HCT116 (cell line): Measurements from ENCODE around the gene TSPOAP1.

Experiments used
- CBX3 ChIP-seq: IDR thresholded peaks from 2 replicates; pipeline ENCODE4 v1.6.1; 2012; ENCODE audit warnings: low read depth
- CEBPB ChIP-seq: IDR thresholded peaks from 2 replicates; pipeline ENCODE4 v1.6.1; 2012; ENCODE audit warnings: low read depth
- POLR2AphosphoS5 ChIP-seq: IDR thresholded peaks from 2 replicates; pipeline ENCODE4 v1.6.1; 2011; ENCODE audit warnings: mild to moderate bottlenecking, low read depth, low read length, moderate library complexity
- ZNF274 ChIP-seq: fragments of 200-500 bp; sonication (Bioruptor generic); IDR thresholded peaks from 2 replicates; pipeline ENCODE4 v1.6.1; 2014; ENCODE audit warnings: mild to moderate bottlenecking, low read depth, low read length, inconsistent platforms
- TF ChIP-seq, protein P1 (sequence below), 3 experiments: fragments of 200-600 bp in 1 of 3; sonication (generic) in 1 of 3; IDR thresholded peaks in 2 of 3; conservative IDR thresholded peaks in 1 of 3; 2 replicates each; pipeline ENCODE4 v1.5.1; 2012 to 2017; ENCODE audit warnings: low read depth in 2 of 3, low read length in 2 of 3, antibody characterized with exemption in 1 of 3, borderline replicate concordance in 1 of 3, control low read depth in 1 of 3, mild to moderate bottlenecking in 1 of 3, mixed read lengths in 1 of 3, mixed run types in 1 of 3, moderate library complexity in 1 of 3; ENCODE audit not compliant: insufficient read depth in 1 of 3

DNA sequence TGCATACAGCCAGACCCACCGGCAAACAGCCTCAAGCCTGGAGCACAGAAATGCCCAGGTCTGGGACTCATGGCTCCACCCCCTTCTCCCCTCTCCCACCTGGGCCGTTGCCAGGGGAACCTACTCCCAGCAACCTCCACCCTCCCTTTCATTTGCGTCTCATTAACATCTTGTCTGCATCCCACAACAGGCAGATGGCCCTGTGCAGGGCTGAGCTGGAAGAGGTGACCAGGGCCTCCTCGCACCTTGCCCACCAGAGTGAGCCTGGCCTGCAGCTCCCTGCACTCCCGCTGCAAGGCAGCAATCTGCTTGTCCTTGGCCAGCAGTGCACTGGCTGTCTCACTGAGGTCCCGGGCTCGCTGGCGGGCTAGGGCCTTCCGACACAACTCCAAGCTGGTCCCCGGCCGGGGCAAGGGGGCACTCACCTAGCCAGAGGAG, 3.3 kb downstream of the TSPOAP1 start:
- TF ChIP-seq CBX3 (no peak), CEBPB (no peak), POLR2AphosphoS5 (no peak), ZNF274 (no peak)
- TF ChIP-seq, protein P1, sequence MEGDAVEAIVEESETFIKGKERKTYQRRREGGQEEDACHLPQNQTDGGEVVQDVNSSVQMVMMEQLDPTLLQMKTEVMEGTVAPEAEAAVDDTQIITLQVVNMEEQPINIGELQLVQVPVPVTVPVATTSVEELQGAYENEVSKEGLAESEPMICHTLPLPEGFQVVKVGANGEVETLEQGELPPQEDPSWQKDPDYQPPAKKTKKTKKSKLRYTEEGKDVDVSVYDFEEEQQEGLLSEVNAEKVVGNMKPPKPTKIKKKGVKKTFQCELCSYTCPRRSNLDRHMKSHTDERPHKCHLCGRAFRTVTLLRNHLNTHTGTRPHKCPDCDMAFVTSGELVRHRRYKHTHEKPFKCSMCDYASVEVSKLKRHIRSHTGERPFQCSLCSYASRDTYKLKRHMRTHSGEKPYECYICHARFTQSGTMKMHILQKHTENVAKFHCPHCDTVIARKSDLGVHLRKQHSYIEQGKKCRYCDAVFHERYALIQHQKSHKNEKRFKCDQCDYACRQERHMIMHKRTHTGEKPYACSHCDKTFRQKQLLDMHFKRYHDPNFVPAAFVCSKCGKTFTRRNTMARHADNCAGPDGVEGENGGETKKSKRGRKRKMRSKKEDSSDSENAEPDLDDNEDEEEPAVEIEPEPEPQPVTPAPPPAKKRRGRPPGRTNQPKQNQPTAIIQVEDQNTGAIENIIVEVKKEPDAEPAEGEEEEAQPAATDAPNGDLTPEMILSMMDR (IDR thresholded peaks at IDR 0.05 in 2 of 3, conservative IDR thresholded peaks at IDR 0.05 in 1 of 3; ENCODE audit: borderline replicate concordance in 1 of 3, insufficient read depth in 1 of 3, low read depth in 2 of 3, low read length in 2 of 3): no peak
